NCI-H2196 (cell line): Measurements from ENCODE around the gene CAPZA2.
"Not testable (repeated sequence)": the region's sequence is repeated elsewhere in the genome, so short reads cannot be mapped to it uniquely, and the experiment has no call there.

Experiments used
- DNase-seq: peaks from one replicate; lab custom pipeline; 2025; ENCODE audit not compliant: unreplicated experiment; lab: John Stamatoyannopoulos, UW

Gene CAPZA2

GRCh38 chr7:116912269-116912909 lies 50.0 kb downstream of the CAPZA2 start:
- no peak for DNase-seq

GRCh38 chr7:116918704-116919103 lies 56.3 kb downstream of the CAPZA2 start:
- no peak for DNase-seq

- DNase-seq = no peak
Measured at GRCh38 chr7:116920359-116920758, 58.0 kb downstream of the CAPZA2 start.

- no peak for DNase-seq
Measured at GRCh38 chr7:116922545-116922944, 60.2 kb downstream of the CAPZA2 start.

- DNase-seq = no peak
Measured at GRCh38 chr7:116924741-116925140, 62.4 kb downstream of the CAPZA2 start.

GRCh38 chr7:116929021-116929420 lies 66.6 kb downstream of the CAPZA2 start:
- no peak for DNase-seq

GRCh38 chr7:116929914-116930913 lies 67.8 kb downstream of the CAPZA2 start:
- DNase-seq = peak; percentile 81

- DNase-seq = no peak
Measured at GRCh38 chr7:116932566-116932965, 70.2 kb downstream of the CAPZA2 start.

GRCh38 chr7:116933465-116933864 lies 71.1 kb downstream of the CAPZA2 start:
- no peak for DNase-seq

GRCh38 chr7:116934580-116934979 lies 72.2 kb downstream of the CAPZA2 start:
- DNase-seq = no peak

- not testable (repeated sequence) for DNase-seq
Measured at GRCh38 chr7:116936844-116937243, 74.5 kb downstream of the CAPZA2 start.

- no peak for DNase-seq
Measured at GRCh38 chr7:116938678-116939077, 76.3 kb downstream of the CAPZA2 start.

GRCh38 chr7:116940689-116941370 lies 78.4 kb downstream of the CAPZA2 start:
- DNase-seq = no peak

GRCh38 chr7:116942504-116942903 lies 80.1 kb downstream of the CAPZA2 start:
- DNase-seq = no peak

- peak; percentile 55 for DNase-seq
Measured at GRCh38 chr7:116948934-116949333, 86.5 kb downstream of the CAPZA2 start.

GRCh38 chr7:116949941-116950801 lies 87.8 kb downstream of the CAPZA2 start:
- DNase-seq = no peak

- DNase-seq = no peak
Measured at GRCh38 chr7:116950889-116951351, 88.5 kb downstream of the CAPZA2 start.

- no peak for DNase-seq
Measured at GRCh38 chr7:116951366-116952292, 89.2 kb downstream of the CAPZA2 start.

GRCh38 chr7:116952635-116953371 lies 90.4 kb downstream of the CAPZA2 start:
- peak; percentile 70 for DNase-seq
